Vagina (tissue), 2 donors: Measurements from ENCODE around the gene PPP4C. TPM values are rescaled to one million over a fixed set of nuclear protein-coding genes. Genes with fewer than 3 reads are reported as not detected.

Experiments
- DNase-seq, 2 donors: peaks; one replicate each; pipeline ENCODE4 v3.0.0-alpha.2; 2017; ENCODE audit errors: extremely low spot score in 2 of 2
- H3K27ac ChIP-seq: fragments of 200-600 bp; sonication (generic); one replicate; pipeline ENCODE4 v1.5.1; 2019
- H3K27me3 ChIP-seq: fragments of 200-600 bp; sonication (generic); one replicate; pipeline ENCODE4 v1.5.1; 2019
- H3K36me3 ChIP-seq, 2 donors: fragments of 200-600 bp; sonication (generic); one replicate each; pipeline ENCODE4 v1.5.1; 2017 to 2019
- H3K4me1 ChIP-seq: fragments of 200-600 bp; sonication (generic); one replicate; pipeline ENCODE4 v1.5.1; 2019
- H3K4me3 ChIP-seq, 2 donors: fragments of 200-600 bp; sonication (generic); 1 replicate in 1 of 2; 2 replicates in 1 of 2; pipeline ENCODE4 v1.5.1; 2016 to 2019
- H3K9me3 ChIP-seq: fragments of 200-600 bp; sonication (generic); one replicate; pipeline ENCODE4 v1.5.1; 2019
- CTCF ChIP-seq, 3 experiments: fragments of 450-650 bp in 2 of 3; fragments of 200-600 bp in 1 of 3; sonication (generic) in 1 of 3; IDR thresholded peaks; one replicate each; pipeline ENCODE4 v1.5.1; 2017 to 2019; ENCODE audit warnings: antibody characterized with exemption in 3 of 3, mild to moderate bottlenecking in 2 of 3, moderate library complexity in 2 of 3
- POLR2A ChIP-seq, 2 donors: fragments of 450-650 bp; IDR thresholded peaks; one replicate each; pipeline ENCODE4 v1.6.1; 2017; ENCODE audit warnings: antibody characterized with exemption in 2 of 2, mild to moderate bottlenecking in 2 of 2, moderate library complexity in 2 of 2
- POLR2AphosphoS5 ChIP-seq, 2 donors: sonication (generic); formaldehyde crosslinking; IDR thresholded peaks; one replicate each; pipeline ENCODE4 v1.9.0; 2017; ENCODE audit warnings: antibody characterized with exemption in 2 of 2, mild to moderate bottlenecking in 2 of 2, low read depth in 1 of 2; ENCODE audit not compliant: insufficient read depth in 1 of 2
- intact Hi-C: fragments of 100-400 bp; cut with DNase I; formaldehyde crosslinking; loops from one replicate; pipeline ENCODE4 v1.15.1; 2023
- total RNA-seq: library from RNA; depleted of rRNA; stranded (reverse); fragments of >200 nt; gene quantifications from one replicate; pipeline ENCODE4 v1.2.3, GENCODE V29; 2016

PPP4C gene
- total RNA-seq, 1 donor from 2014 or later = 60.4 TPM

DNA sequence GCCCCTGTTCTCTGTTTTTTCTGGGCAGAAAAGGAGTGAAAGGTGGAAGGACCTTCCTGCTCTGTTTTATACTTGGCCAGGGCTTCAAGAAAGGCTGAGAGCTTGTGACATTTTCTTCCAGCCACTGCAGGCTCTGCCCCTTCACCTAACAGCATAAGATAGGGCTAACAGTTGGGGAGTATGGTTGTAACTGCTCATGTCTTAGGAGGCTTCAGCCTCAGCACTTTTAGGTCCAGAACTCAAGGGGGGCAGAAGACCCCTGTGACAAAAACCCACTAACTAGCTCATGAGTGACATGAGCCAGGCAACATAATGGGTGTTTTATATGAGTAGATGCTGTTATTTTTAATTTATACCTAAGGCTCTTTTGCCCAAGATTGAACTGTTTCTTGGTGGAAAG is 5.3 kb upstream of the PPP4C start:
- Histone ChIP-seq H3K9me3 (no peaks in the 10 kb centered on the region), H3K27ac (peak overlapping the region; percentile 57), H3K36me3 (peaks cover 0 to 58% of the 10 kb centered on the region in 2 donors), H3K4me1 (peaks cover 52% of the 10 kb centered on the region), H3K27me3 (no peaks in the 10 kb centered on the region), H3K4me3 (no peak overlapping the region)
- DNase-seq = no peak
- intact Hi-C loops = no loop called here
- TF ChIP-seq CTCF (IDR thresholded peaks at IDR 0.05) (no peak), POLR2AphosphoS5 (IDR thresholded peaks at IDR 0.05; ENCODE audit: insufficient read depth in 1 of 2, low read depth in 1 of 2) (no peak), POLR2A (IDR thresholded peaks at IDR 0.05) (no peak)

GRCh38 chr16:30076276-30076791 is 540 bp downstream of the PPP4C start:
- TF ChIP-seq CTCF (IDR thresholded peaks at IDR 0.05) (no peak), POLR2A (IDR thresholded peaks at IDR 0.05) (no peak), POLR2AphosphoS5 (IDR thresholded peaks at IDR 0.05; ENCODE audit: insufficient read depth in 1 of 2, low read depth in 1 of 2) (no peak)
- Histone ChIP-seq H3K9me3 (no peaks in the 10 kb centered on the region), H3K36me3 (peaks cover 0 to 33% of the 10 kb centered on the region in 2 donors), H3K27me3 (no peaks in the 10 kb centered on the region), H3K4me3 (peak overlapping the region; percentile 84 to 100), H3K4me1 (peaks cover 37% of the 10 kb centered on the region), H3K27ac (peak overlapping the region; percentile 94)
- intact Hi-C loops = loop anchor here (5.0 kb wide), 1 partner anchor 461 kb away; no protein-coding TSS in a partner anchor
- DNase-seq = no peak

GRCh38 chr16:30077656-30078055 is 1.9 kb downstream of the PPP4C start:
- no peak overlapping the region for H3K27ac ChIP-seq
- intact Hi-C loops = loop anchor here (5.0 kb wide), 1 partner anchor 460 kb away; no protein-coding TSS in a partner anchor

DNA sequence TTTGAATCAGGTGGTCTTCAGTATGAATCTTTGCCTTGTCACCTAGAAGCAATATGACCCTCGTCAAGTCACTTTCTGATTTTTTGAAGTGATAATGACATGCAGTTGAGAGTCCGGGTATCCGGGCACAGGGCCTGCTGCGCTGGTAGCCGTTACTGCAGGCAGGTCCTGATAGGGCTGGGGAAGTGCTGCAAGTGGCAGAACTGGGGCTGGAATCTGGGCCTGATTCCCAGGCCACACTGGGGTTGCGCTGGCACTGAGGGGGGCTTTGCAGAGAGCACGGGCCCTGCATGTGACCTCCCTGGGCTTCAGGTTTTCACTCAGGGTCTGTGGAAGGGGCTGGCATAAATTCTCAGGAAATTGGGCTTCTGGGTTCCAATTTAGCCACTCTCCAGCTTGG is 3.0 kb downstream of the PPP4C start:
- Histone ChIP-seq H3K27ac (no peak overlapping the region), H3K27me3 (no peaks in the 10 kb centered on the region), H3K9me3 (no peaks in the 10 kb centered on the region), H3K36me3 (peaks cover 3 to 42% of the 10 kb centered on the region in 2 donors), H3K4me3 (no peak overlapping the region), H3K4me1 (peaks cover 37% of the 10 kb centered on the region)
- no peak for DNase-seq
- intact Hi-C loops = loop anchor here (5.0 kb wide), 1 partner anchor 459 kb away; no protein-coding TSS in a partner anchor
- no peak for TF ChIP-seq POLR2A (IDR thresholded peaks at IDR 0.05)
- TF ChIP-seq CTCF (IDR thresholded peaks at IDR 0.05) = no peak
- no peak for TF ChIP-seq POLR2AphosphoS5 (IDR thresholded peaks at IDR 0.05; ENCODE audit: insufficient read depth in 1 of 2, low read depth in 1 of 2)

More at GRCh38 chr16:30077656-30078055, 1.9 kb downstream of the PPP4C start:
- H3K27me3 ChIP-seq = no peaks in the 10 kb centered on the region
- H3K4me1 ChIP-seq = peaks cover 37% of the 10 kb centered on the region
- peaks cover 0 to 33% of the 10 kb centered on the region in 2 donors for H3K36me3 ChIP-seq
- no peak for DNase-seq
- no peaks in the 10 kb centered on the region for H3K9me3 ChIP-seq
- H3K4me3 ChIP-seq = no peak overlapping the region
- TF ChIP-seq CTCF (IDR thresholded peaks at IDR 0.05) (no peak), POLR2AphosphoS5 (IDR thresholded peaks at IDR 0.05; ENCODE audit: insufficient read depth in 1 of 2, low read depth in 1 of 2) (no peak), POLR2A (IDR thresholded peaks at IDR 0.05) (no peak)

DNA sequence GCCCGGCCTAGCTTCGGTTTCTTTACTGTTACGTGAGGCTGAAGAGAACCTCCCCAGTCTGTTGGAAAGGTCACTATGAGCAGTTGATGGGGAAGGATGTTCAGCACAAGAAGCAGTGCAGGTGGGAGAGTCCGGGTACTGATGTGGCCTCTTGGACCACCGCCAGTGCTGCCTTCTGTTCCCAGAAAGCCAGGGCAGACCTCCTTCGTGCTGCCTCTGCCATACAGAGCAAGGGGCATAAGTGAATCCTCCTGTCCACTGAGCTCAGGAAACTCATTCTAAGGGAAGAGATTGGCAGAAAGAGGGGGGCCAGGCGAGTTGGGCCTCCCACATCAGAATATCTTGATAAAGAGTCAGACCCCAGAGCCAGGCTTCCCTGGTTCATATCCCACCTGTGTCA is 3.7 kb downstream of the PPP4C start:
- no peak overlapping the region for H3K27ac ChIP-seq
- no peaks in the 10 kb centered on the region for H3K9me3 ChIP-seq
- TF ChIP-seq CTCF (IDR thresholded peaks at IDR 0.05) = no peak
- no peak for TF ChIP-seq POLR2AphosphoS5 (IDR thresholded peaks at IDR 0.05; ENCODE audit: insufficient read depth in 1 of 2, low read depth in 1 of 2)
- TF ChIP-seq POLR2A (IDR thresholded peaks at IDR 0.05) = no peak
- no peaks in the 10 kb centered on the region for H3K27me3 ChIP-seq
- peaks cover 37% of the 10 kb centered on the region for H3K4me1 ChIP-seq
- intact Hi-C loops = loop anchor here (5.0 kb wide), 1 partner anchor 458 kb away; no protein-coding TSS in a partner anchor
- no peak overlapping the region for H3K4me3 ChIP-seq
- peaks cover 3 to 49% of the 10 kb centered on the region in 2 donors for H3K36me3 ChIP-seq
- no peak for DNase-seq
